HepG2 (cell line): ENCODE data around the gene SPSB2.

Source experiments
- CERS6 ChIP-seq: sonication (generic); formaldehyde crosslinking; IDR thresholded peaks from 2 replicates; pipeline ENCODE4 v1.5.0; 2020; ENCODE audit warnings: missing genetic modification reagents
- CTCF ChIP-seq: sonication (generic); formaldehyde crosslinking; IDR thresholded peaks from 2 replicates; pipeline ENCODE4 v1.5.0; 2020; ENCODE audit warnings: mild to moderate bottlenecking, missing genetic modification reagents, moderate library complexity
- EZH2 ChIP-seq: conservative IDR thresholded peaks from 2 replicates; pipeline ENCODE4 v1.6.1; 2012; ENCODE audit warnings: mild to moderate bottlenecking, low read depth, low read length, moderate library complexity
- FOXA1 ChIP-seq, 2 experiments: fragments of 450-650 bp in 1 of 2; sonication (generic) in 1 of 2; formaldehyde crosslinking in 1 of 2; IDR thresholded peaks; 2 replicates each; pipeline versions ENCODE4 v1.4.0 to v1.6.1; 2016 to 2020; ENCODE audit warnings: missing genetic modification reagents in 1 of 2
- MAZ ChIP-seq, 2 experiments: sonication (generic) in 1 of 2; formaldehyde crosslinking in 1 of 2; IDR thresholded peaks; 2 replicates each; pipeline versions ENCODE4 v1.5.0 to v1.6.1; 2012 to 2020; ENCODE audit warnings: low read depth in 2 of 2, mild to moderate bottlenecking in 2 of 2, borderline replicate concordance in 1 of 2, improper control_type of control experiment in 1 of 2, low read length in 1 of 2, missing genetic modification reagents in 1 of 2, moderate library complexity in 1 of 2
- NR3C1 ChIP-seq: sonication (generic); formaldehyde crosslinking; IDR thresholded peaks from 2 replicates; pipeline ENCODE4 v1.4.0; 2020; ENCODE audit warnings: missing genetic modification reagents
- POLR2AphosphoS5 ChIP-seq: IDR thresholded peaks from 2 replicates; pipeline ENCODE4 v1.6.1; 2012; ENCODE audit warnings: low read depth, low read length
- SOX5 ChIP-seq: IDR thresholded peaks from 2 replicates; pipeline ENCODE4 v1.6.1; 2016; ENCODE audit warnings: borderline replicate concordance
- TGIF2 ChIP-seq: IDR thresholded peaks from 2 replicates; pipeline ENCODE4 v1.6.1; 2016; ENCODE audit warnings: control low read depth, missing compliant biosample characterization
- TSC22D2 ChIP-seq: sonication (generic); formaldehyde crosslinking; IDR thresholded peaks from 2 replicates; pipeline ENCODE4 v1.5.1; 2020; ENCODE audit warnings: missing genetic modification reagents, mild to moderate bottlenecking, borderline replicate concordance
- ZFP36 ChIP-seq: fragments of 150-350 bp; IDR thresholded peaks from 2 replicates; pipeline ENCODE4 v1.6.1; 2018; ENCODE audit warnings: borderline replicate concordance, low read length, low read depth; ENCODE audit not compliant: partially characterized antibody
- ZNF549 ChIP-seq: sonication (generic); formaldehyde crosslinking; IDR thresholded peaks from 2 replicates; pipeline ENCODE4 v1.5.0; 2020; ENCODE audit warnings: missing genetic modification reagents

- no peak for TF ChIP-seq POLR2AphosphoS5
- no peak for TF ChIP-seq SOX5
- no peak for TF ChIP-seq MAZ (IDR thresholded peaks at IDR 0.05; ENCODE audit: borderline replicate concordance, low read depth, low read length)
- TF ChIP-seq MAZ (CRISPR knock-in tag; IDR thresholded peaks at IDR 0.05; ENCODE audit: low read depth), result no peak
- TF ChIP-seq ZFP36, result no peak
- no peak for TF ChIP-seq ZNF549 (CRISPR knock-in tag)
- TF ChIP-seq TGIF2, result no peak
- no peak for TF ChIP-seq CTCF (CRISPR knock-in tag)
- no peak for TF ChIP-seq FOXA1 (IDR thresholded peaks at IDR 0.05)
- no peak for TF ChIP-seq FOXA1 (CRISPR knock-in tag; IDR thresholded peaks at IDR 0.05)
- no peak for TF ChIP-seq EZH2
- no peak for TF ChIP-seq NR3C1 (CRISPR knock-in tag)
- no peak for TF ChIP-seq CERS6 (CRISPR knock-in tag)
- no peak for TF ChIP-seq TSC22D2 (CRISPR knock-in tag)
Measured at GRCh38 chr12:6836851-6837250, 36.3 kb downstream of the SPSB2 start.
